ENCODE results near the gene XPR1.
A peak's percentile ranks its signal among the peaks of the same experiment; 100 is the strongest.

The XPR1 gene

GRCh38 chr1:180775801-180776200 is 144.0 kb downstream of the XPR1 start:
- no peak overlapping the region for H3K27ac ChIP-seq (ENCODE audit: low read depth, low read length)
- no peaks in the 10 kb centered on the region for H4K20me1 ChIP-seq (ENCODE audit: control insufficient read depth, insufficient read depth, low read depth, low read length)
- TF ChIP-seq EZH2phosphoT487 (IDR thresholded peaks at IDR 0.05; ENCODE audit: borderline replicate concordance, low read length) (no peak), CTCF (IDR thresholded peaks at IDR 0.05; ENCODE audit: low read depth, low read length, poor library complexity, severe bottlenecking) (no peak)
- H3K79me2 ChIP-seq (ENCODE audit: control insufficient read depth, low read length), result no peaks in the 10 kb centered on the region
- no peaks in the 10 kb centered on the region for H3F3A ChIP-seq (ENCODE audit: control insufficient read depth, insufficient read depth)
- no peaks in the 10 kb centered on the region for H3K36me3 ChIP-seq (ENCODE audit: control insufficient read depth, low read length)
- H3K4me3 ChIP-seq (ENCODE audit: low read length), result no peak overlapping the region
- H3K9me2 ChIP-seq (replicated peaks; ENCODE audit: control insufficient read depth, low read length), result no peaks in the 10 kb centered on the region
- H3K27me3 ChIP-seq (ENCODE audit: control insufficient read depth, low read length), result no peaks in the 10 kb centered on the region
- no peaks in the 10 kb centered on the region for H3K4me1 ChIP-seq (ENCODE audit: control insufficient read depth, low read length)
- H3K4me2 ChIP-seq (ENCODE audit: low read length), result no peak overlapping the region
- H3K9me3 ChIP-seq (ENCODE audit: control insufficient read depth, insufficient read depth, low read length), result no peaks in the 10 kb centered on the region

DNA sequence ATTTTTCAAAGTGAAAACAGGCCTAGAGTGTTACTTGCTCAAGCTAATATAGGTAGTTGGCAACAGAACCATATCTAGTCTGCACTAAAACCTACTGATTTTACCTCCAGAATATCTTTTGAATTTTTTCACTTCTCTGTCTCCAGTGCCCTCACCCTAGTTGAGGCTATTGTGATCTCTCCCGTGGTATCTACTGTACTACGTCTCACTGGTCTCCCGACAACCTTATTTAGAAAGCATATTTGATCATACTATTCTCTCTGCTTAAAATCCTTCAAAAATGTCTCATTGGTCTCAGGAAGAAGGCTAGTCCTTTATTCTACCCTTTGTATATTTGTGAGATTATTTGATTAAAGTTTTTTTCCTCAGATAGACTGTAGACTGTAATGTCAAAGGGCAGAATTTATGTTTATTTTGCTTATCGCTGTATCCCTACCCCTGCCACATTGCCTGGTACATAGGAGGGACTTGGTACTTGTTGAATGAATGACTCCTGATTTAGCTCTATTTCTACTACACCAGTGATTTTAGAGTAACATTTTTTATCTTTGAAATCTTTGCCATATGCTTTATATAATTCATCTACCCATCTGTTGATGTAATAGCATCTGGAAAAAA is 145.4 kb downstream of the XPR1 start:
- H3K9me2 ChIP-seq (replicated peaks; ENCODE audit: control insufficient read depth, low read length), result no peaks in the 10 kb centered on the region
- no peak overlapping the region for H3K27ac ChIP-seq (ENCODE audit: low read depth, low read length)
- TF ChIP-seq EZH2phosphoT487 (IDR thresholded peaks at IDR 0.05; ENCODE audit: borderline replicate concordance, low read length) (no peak), CTCF (IDR thresholded peaks at IDR 0.05; ENCODE audit: low read depth, low read length, poor library complexity, severe bottlenecking) (no peak)
- no peak overlapping the region for H3K4me2 ChIP-seq (ENCODE audit: low read length)
- no peak overlapping the region for H3K4me3 ChIP-seq (ENCODE audit: low read length)
- no peaks in the 10 kb centered on the region for H3K36me3 ChIP-seq (ENCODE audit: control insufficient read depth, low read length)
- H3K4me1 ChIP-seq (ENCODE audit: control insufficient read depth, low read length), result no peaks in the 10 kb centered on the region
- no peaks in the 10 kb centered on the region for H3K79me2 ChIP-seq (ENCODE audit: control insufficient read depth, low read length)
- no peaks in the 10 kb centered on the region for H3F3A ChIP-seq (ENCODE audit: control insufficient read depth, insufficient read depth)
- H3K27me3 ChIP-seq (ENCODE audit: control insufficient read depth, low read length), result no peaks in the 10 kb centered on the region
- H4K20me1 ChIP-seq (ENCODE audit: control insufficient read depth, insufficient read depth, low read depth, low read length), result no peaks in the 10 kb centered on the region
- no peaks in the 10 kb centered on the region for H3K9me3 ChIP-seq (ENCODE audit: control insufficient read depth, insufficient read depth, low read length)

GRCh38 chr1:180778782-180779398 is 147.1 kb downstream of the XPR1 start:
- Histone ChIP-seq H3K27ac (ENCODE audit: low read depth, low read length) (no peak overlapping the region), H3K4me2 (ENCODE audit: low read length) (no peak overlapping the region), H3K9me2 (replicated peaks; ENCODE audit: control insufficient read depth, low read length) (no peaks in the 10 kb centered on the region), H3K36me3 (ENCODE audit: control insufficient read depth, low read length) (no peaks in the 10 kb centered on the region), H3K4me1 (ENCODE audit: control insufficient read depth, low read length) (no peaks in the 10 kb centered on the region), H3K27me3 (ENCODE audit: control insufficient read depth, low read length) (no peaks in the 10 kb centered on the region), H3K79me2 (ENCODE audit: control insufficient read depth, low read length) (no peaks in the 10 kb centered on the region), H3F3A (ENCODE audit: control insufficient read depth, insufficient read depth) (no peaks in the 10 kb centered on the region), H3K4me3 (ENCODE audit: low read length) (no peak overlapping the region), H3K9me3 (ENCODE audit: control insufficient read depth, insufficient read depth, low read length) (no peaks in the 10 kb centered on the region), H4K20me1 (ENCODE audit: control insufficient read depth, insufficient read depth, low read depth, low read length) (no peaks in the 10 kb centered on the region)
- TF ChIP-seq CTCF (IDR thresholded peaks at IDR 0.05; ENCODE audit: low read depth, low read length, poor library complexity, severe bottlenecking) (peak; percentile 55), EZH2phosphoT487 (IDR thresholded peaks at IDR 0.05; ENCODE audit: borderline replicate concordance, low read length) (no peak)

Measured in DOHH2 (cell line).